HCT116 (cell line): ENCODE measurements around the gene NT5C1B. TPM values are rescaled to one million over a fixed set of nuclear protein-coding genes. Genes with fewer than 3 reads are reported as not detected.

Experiments
- total RNA-seq: library from RNA; stranded (reverse); gene quantifications from one replicate; pipeline ENCODE4 v1.2.1, GENCODE V29; 2021; ENCODE audit not compliant: unreplicated experiment

The NT5C1B gene
- total RNA-seq, 1 experiment from 2014 or later, result not detected

Other genes with a start within 250 kb of the NT5C1B start
- 15.5 TPM for gene RDH14, start 28.9 kb downstream of the NT5C1B start, total RNA-seq